DMS79 (cell line): ENCODE measurements around the gene MYL6B.
"Not testable (repeated sequence)": the region's sequence is repeated elsewhere in the genome, so short reads cannot be mapped to it uniquely, and the experiment has no call there.

Experiments
- DNase-seq: peaks from one replicate; lab custom pipeline; 2025; lab: John Stamatoyannopoulos, UW

MYL6B gene

DNA sequence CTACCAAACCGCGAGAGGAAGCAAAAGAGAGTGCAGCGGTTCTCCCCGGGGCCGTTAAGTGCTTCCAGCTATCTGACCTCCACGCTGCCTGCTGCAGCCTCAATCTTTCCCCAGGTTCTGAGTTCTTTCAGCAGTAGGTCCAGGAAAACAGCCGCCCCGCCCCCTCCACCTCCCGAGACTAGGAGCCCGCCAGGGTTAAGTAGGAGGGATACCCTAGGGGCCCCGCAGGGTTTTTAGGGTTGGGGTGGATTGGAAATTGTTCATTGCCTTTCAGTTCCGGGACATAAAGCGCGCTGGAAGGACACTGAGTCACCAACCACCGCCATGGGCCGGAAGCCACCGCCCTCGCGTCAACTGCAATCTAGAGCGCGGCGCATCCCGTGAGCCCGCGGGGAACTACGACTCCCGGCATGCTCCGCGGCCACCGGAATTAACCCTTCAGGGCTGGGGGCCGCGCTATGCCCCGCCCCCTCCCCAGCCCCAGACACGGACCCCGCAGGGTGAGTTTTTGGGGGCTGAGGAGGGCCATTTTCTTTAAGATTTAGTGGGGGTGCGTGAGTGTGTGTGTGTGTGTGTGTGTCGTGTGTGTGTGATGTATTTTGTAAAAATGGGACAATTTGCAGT, at the start of gene MYL6B:
Gene MYL6B, plus strand, starts transcription at position 456 of the 624 bp plus-strand sequence. CDS start 1,332 bp downstream, outside the sequence.
- DNase-seq: peak; percentile 54

DNA sequence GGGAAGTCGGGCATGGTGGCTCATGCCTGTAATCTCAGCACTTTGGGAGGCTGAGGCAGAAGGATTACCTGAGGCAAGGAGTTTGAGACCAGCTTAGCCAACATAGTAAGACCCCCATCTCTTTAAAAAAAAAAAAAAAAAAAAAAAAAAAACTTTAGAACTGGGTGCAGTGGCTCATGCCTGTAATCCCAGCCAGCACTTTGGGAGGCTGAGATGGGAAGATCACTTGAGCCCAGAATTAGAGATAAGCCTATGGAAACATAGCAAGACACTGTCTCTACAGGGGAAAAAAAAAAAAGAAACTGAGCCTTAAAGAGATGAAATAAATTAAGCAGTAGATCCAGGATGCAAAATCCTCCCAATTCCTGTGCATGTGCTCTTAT, 49.7 kb upstream of the MYL6B start:
- no peak for DNase-seq

DNA sequence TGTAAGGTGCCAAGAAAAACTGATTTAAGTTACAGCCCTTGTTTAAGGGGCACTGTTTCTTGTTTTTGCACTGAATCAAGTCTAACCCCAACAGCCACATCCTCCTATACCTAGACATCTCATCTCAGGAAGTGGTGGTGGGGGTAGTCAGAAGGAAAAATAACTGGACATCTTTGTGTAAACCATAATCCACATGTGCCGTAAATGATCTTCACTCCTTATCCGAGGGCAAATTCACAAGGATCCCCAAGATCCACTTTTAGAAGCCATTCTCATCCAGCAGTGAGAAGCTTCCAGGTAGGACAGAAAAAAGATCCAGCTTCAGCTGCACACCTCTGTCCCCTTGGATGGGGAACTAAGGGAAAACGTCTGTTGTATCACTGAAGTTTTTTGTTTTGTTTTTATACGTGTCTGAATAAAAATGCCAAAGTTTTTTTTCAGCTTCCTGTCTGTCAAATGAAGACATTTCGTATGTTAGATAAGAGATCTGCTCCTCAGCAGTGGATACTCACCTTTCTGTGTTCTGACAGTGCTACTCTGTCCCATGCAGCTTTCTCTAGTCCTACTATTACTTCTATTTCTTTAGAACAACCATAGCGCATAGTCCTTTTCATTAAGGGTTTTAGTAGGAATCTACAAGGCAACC, 49.2 kb upstream of the MYL6B start:
- DNase-seq: no peak

DNA sequence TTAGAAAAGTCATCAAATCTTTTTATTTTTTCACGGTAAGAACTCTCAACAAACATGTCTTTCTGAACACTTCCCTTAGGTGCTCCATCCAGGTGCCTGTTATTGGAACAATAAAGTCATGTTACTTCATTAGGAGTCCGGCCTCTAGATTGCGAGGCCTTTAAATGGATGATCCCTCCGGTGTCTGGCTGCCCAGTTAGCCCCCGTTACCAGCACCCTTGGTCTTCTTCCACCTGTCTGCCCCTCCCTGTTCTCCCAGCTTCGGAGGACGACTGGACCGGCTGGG, 48.6 kb upstream of the MYL6B start:
- DNase-seq: no peak

DNA sequence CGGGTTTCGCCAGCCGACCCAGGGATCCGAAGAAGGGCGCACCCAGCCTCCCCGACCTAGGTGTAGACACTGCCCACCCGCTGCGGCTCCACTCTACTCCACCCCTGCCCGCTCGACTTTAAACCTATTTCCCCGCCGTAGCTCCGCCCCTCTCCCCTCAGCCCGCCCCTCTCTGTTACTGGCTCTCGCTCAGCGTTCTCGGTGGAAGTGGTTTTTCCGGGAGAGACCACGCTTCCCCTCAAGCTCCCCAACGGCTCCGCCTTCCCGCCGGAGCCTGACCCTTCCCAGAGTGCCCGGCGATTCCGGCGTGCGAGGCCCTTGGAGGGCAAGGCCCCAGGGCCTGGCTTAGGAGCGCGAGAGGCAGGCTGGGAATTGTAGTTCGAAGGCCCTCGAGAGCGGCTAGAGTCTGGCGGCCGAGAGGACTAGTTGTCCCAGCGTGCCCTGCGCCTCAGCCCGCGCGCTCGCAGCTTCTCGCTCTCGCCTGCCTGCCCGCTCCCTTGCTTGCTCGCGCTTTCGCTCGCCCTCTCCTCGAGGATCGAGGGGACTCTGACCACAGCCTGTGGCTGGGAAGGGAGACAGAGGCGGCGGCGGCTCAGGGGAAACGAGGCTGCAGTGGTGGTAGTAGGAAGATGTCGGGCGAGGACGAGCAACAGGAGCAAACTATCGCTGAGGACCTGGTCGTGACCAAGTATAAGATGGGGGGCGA, 48.1 kb upstream of the MYL6B start, which contains the start of gene PA2G4:
Gene PA2G4, plus strand, starts transcription at position 451 of the 706 bp plus-strand sequence. Its CDS starts 179 bp downstream, at position 630.
- peak; percentile 93 for DNase-seq

DNA sequence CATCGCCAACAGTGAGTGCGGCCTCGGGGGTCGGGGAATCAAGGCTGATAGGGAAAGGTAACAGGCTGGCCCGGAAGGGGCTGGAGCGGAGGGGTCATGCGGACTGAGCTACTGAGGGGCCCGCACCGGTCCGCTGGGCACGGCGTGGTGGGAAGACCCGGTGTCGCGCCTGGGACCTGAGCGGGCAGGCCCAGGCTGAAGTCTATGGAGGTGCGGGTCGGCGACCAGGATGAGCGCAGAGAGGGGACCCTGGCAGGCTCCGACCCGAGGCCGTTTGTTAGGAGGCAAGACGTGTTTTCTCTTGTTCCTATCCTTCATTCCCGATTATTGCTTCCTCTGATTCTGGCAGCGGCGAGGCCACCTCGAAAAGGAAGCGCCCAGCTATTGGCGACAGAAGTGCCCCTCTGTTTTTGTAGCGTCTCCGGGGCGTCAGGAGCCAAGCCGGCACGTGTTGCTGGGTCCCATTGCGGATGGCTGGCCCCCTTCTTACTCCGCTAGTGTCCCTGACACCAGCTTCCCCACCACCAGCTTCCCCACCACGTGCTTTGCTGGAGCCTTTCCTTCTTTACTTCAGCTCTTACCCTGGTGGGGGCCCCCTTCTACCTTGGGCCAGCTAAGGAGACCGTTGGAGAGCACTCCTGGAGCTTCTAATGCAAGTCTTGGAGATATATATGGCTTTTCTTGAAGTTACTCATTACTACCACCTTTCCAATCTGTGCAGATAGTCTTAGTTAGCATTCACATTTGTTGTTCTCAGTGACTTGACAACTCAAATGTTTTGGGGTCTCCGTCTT, 47.4 kb upstream of the MYL6B start:
- DNase-seq: no peak

DNA sequence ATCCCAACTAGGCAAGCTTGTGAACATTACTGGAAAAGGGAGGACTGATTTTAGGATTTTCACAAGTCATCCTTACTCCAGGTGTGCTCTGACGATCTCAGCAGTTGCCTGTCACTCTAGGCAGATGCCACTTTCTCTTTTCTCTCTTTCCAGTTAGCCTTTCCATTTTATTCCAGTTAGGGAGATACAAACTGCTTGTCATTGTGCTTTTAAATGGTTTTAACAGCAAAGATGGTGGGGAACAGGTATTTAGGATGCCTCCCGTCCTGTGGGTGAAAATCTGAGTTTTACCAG, 46.8 kb upstream of the MYL6B start:
- no peak for DNase-seq

DNA sequence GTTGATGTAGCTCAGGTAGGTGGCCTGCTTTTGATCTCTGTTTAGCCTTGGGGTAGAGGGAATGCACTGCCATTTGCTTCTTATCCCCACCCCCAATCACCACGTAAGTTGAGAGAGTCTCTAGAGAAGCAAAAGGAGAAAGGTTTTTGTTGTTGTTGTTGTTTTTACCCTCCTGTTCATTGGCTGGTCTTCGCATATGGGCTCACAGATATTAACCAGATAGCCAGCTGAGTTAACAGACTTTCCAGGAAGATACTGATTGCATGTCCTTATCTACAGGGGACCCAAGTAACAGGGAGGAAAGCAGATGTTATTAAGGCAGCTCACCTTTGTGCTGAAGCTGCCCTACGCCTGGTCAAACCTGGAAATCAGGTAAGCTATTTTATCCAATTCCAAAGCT, 45.1 kb upstream of the MYL6B start:
- no peak for DNase-seq

DNA sequence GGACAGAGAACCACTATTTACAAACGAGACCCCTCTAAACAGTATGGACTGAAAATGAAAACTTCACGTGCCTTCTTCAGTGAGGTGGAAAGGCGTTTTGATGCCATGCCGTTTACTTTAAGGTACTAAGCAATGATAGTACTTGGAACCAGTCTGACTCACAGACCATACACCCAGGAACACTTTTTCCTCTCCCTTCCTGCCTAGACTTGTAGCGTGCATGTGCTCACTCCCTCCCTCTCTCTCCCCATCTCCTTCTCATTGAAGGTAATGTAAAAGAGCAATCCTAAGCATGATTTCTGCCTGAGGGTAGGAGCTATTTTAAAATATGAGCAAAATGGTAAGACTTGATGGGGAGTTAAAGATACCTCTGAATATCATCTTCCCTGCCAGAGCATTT, 41.8 kb upstream of the MYL6B start:
- DNase-seq: no peak

DNA sequence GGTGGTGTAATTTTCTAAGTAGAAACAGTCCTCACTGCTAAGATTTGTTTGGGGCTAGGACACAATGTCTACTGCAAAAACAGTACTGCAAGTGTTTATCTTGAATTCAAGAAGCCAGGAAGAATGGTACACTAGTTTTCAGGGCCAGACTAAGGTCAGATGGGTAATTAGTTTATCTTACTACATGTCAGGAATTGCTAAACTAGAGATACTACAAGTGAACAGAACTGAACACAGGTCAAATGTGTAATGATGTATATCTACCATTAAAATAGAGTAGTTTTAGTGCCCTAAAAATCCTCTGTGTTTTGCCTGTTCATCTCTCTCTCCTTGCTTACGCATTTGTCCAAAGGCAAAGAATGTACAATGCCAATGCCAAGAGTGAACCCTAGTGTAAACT, 38.3 kb upstream of the MYL6B start:
- DNase-seq: no peak

DNA sequence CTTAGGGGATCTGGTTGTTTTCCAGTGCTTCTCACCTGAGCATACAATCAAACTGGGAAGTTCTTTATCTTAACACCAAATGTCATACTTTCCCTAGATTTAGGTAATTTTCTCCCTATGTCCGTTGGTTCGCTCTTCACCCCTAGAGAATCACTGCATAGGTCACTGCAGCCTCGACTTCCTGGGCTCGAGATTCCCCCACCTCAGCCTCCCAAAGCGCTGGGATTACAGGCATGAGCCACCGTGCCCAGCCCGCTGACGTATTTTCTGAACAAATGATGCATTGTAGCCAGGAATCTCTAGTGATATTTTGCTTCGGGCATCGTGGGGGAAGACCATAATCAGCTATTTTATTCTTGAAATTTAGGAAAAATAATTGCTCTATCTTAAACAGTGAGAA, 37.1 kb upstream of the MYL6B start:
- DNase-seq: no peak

DNA sequence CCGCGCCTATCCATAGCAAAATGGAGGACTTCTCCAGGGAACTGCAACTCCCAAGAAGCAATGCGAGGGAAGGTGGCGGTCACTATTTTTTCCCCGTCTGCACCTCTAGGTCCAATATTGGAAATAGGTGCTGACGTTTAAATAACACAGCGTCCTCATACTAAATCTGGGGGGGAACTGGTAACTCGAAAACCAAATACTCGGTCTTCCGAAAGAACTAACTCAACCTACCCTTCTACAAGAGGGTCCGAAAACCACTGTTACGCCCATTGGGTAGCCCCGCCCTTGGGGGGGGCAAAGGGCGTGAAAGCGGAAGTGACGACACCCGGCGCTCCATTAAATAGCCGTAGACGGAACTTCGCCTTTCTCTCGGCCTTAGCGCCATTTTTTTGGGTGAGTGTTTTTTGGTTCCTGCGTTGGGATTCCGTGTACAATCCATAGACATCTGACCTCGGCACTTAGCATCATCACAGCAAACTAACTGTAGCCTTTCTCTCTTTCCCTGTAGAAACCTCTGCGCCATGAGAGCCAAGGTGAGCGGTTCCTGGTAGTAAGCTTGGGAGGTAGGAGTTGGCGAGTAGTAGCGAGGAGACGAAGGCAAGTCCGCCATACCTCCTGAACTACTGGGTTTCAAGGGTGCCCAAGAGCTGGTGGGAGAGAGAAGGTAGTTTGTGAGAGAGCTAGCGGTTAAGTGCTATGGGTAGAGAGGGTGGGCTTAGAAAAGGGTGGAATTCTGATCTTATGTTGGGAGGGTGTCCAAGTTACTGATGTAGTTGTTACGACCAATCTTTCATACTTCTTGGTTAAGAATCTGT, 35.9 kb upstream of the MYL6B start, which contains the start of gene RPL41:
Gene RPL41, plus strand, starts transcription at position 367 of the 815 bp plus-strand sequence.
- DNase-seq: peak; percentile 69

DNA sequence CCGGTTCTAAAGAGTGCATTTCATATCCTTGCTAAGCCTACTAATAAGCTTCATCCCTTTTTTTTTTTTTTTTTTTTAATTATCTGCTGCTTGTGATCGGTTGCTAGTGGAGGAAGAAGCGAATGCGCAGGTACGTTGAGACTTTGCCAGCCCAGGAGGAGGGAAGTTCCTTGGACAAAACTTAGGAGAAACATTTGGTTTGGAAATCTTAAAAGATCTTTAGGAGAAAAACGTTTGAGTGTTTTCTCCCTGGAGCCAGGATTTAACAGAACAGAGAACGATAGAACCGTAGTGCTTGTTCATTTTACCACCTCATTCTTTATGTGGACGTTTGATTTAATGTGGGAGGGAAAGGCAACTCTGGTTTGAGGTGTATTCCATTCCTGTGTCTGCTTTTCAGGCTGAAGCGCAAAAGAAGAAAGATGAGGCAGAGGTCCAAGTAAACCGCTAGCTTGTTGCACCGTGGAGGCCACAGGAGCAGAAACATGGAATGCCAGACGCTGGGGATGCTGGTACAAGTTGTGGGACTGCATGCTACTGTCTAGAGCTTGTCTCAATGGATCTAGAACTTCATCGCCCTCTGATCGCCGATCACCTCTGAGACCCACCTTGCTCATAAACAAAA, 35.2 kb upstream of the MYL6B start:
- not testable (repeated sequence) for DNase-seq

DNA sequence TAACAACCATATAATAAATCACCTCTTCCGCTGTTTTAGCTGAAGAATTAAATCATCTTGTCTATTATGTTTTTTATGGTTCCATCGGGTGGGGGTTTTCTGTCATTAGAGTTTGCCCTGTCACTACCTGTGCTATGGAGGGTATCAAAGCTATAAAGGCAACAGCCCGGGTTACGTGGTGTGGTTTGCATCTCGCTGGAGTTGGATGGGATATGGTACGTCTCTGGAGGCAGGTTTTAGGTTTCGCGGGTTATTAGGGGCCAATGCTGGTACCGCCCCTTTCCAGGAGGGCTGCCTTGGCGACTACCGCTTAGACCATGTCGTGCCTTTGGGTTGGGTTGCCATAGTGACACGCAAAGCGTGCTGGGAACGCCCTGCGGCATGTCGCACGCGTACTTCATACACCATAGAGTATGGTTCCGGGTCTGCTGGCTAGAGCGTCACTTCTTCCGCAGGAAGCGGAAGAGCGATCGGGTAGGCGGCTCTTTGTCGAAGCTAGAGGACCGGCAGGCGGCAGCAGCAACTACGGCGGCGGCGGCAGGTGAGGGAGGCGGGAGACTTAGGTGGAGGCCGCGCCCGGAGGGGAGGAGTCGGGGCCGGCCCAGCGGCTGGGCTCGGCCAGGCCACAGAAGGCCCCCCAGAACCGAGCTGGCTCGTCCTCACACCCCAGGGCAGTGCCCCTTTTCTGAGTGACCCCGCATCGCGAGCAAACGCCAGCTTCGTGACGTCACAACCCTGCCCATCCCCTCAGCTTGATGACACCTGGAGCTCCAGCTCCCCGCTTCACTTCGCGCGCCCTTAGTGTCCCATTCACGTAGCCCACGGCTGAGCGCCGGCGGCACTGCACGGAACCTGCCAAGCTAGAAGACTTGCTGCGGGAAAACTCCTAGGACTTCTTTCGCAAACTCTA, 34.4 kb upstream of the MYL6B start, which contains the start of gene ZC3H10:
Gene ZC3H10, plus strand, starts transcription at position 489 of the 910 bp plus-strand sequence. CDS start 2,297 bp downstream, outside the sequence.
- peak; percentile 93 for DNase-seq

DNA sequence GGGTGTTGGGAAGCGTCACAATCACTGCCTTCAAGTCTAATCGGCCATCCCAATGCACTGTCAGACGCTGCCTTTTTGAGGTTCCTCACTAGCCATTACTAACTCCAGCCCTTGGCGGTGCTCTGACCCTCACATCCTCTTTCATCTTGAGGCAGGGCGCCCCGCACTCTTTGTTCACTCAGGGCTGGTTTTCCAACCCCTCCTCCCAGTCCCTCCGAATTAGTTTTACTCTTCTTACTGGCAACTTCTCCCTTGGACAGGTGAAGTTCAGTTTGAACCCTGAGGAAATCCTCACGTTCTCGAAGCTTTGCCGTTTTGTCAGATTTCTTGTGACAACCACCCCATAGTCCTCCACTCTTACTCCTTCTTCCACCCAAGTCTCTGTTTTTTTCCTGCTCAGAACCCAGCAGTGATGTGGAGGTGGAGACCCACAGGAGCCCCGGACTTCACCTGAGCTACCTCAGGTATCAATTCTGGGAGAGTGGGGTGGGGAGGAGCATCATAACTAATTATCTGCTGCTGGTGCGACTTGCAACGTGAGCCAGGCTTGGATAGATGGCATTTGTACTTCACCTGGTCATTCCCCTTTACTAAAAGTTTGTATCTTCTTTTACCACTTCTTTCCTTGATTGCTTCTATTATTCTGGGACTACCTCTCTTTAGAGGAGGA, 33.6 kb upstream of the MYL6B start:
- DNase-seq: no peak

DNA sequence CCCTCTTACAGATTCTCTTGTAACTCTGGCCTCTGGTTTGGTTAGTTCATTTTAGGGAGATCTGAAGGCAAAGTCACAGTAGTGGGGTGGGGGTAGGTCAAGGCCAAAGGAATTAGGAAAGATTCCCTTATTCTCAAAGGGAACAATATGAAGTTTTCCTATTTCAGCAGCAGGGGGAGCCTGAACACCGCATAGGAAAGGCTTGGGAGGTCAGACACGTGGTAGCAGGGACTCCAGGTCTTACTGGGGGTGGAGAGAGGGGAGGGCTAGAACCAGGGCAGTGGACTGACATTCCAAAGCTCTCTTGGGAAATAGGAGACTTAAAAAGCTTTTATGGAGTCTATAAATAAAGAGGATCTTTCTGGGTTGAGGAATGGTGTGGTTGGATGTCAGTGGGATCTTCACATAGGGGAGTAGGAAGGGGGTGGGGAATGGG, 33.0 kb upstream of the MYL6B start:
- peak; percentile 38 for DNase-seq

DNA sequence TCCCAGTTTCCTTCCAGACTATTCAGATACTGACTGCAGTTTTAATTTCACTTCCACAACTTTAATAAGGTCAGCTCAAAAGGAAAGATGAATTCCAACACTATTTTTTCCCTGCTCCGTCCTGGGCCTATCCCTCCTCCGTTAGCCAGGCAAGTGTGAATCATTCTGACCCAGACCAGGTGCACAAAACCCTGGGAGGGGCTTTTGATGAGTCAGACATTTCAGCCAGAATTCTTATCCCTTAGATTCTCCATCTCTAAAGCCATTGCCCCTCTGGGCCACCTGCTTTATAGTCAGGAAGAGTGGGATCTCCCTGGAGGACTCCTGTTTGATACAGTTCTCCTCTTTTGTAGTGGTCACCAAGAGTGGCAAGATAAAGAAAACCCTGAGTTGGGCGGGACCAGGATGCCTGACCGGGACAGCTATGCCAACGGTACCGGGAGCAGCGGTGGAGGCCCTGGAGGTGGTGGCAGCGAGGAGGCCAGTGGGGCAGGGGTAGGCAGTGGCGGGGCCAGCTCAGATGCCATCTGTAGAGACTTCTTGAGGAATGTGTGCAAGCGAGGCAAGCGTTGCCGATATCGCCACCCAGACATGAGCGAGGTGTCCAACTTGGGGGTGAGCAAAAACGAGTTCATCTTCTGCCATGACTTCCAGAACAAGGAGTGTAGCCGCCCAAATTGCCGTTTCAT, 32.1 kb upstream of the MYL6B start:
- DNase-seq: no peak

DNA sequence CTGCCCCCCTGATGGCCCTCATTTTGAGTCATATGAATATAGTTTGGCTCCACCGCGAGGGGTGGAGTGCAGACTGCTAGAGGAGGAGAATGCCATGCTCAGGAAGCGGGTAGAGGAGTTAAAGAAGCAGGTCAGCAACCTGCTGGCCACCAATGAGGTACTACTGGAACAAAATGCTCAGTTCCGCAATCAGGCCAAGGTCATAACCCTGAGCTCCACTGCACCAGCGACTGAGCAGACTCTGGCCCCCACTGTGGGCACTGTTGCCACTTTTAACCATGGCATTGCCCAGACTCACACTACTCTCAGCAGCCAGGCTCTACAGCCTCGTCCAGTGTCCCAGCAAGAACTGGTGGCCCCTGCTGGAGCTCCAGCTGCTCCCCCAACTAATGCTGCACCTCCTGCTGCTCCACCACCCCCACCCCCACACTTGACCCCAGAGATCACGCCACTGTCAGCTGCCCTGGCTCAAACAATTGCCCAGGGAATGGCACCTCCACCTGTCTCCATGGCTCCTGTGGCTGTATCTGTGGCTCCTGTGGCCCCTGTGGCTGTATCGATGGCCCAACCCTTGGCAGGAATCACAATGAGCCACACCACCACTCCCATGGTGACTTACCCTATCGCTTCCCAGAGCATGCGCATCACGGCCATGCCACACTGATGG, 31.1 kb upstream of the MYL6B start:
- DNase-seq: no peak
